Stomach (tissue), 9 donors: ENCODE data around the gene GCSAM. TPM values are rescaled to one million over a fixed set of nuclear protein-coding genes. Genes with fewer than 3 reads are reported as not detected.
A peak's percentile ranks its signal among the peaks of the same experiment; 100 is the strongest.

Experiments used
- DNase-seq, 2 donors: peaks; one replicate each; pipeline versions ENCODE4 v3.0.0 to v3.0.0-alpha.2; 2013 to 2019
- H3K27ac ChIP-seq, 5 donors: fragments of 200-600 bp in 4 of 5; sonication (generic) in 4 of 5; one replicate each; pipeline ENCODE4 v1.5.1; 2013 to 2019; ENCODE audit warnings: mild to moderate bottlenecking in 1 of 5, moderate library complexity in 1 of 5
- H3K27me3 ChIP-seq, 3 donors: fragments of 200-600 bp; sonication (generic); one replicate each; pipeline ENCODE4 v1.5.1; 2017 to 2019; ENCODE audit warnings: mixed run types in 1 of 3
- H3K36me3 ChIP-seq, 4 donors: fragments of 200-600 bp; sonication (generic); 1 replicate in 3 of 4; 2 replicates in 1 of 4; pipeline ENCODE4 v1.5.1; 2016 to 2019
- H3K4me1 ChIP-seq, 4 donors: fragments of 200-600 bp; sonication (generic); one replicate each; pipeline ENCODE4 v1.5.1; 2016 to 2019
- H3K4me3 ChIP-seq, 4 donors: fragments of 200-600 bp; sonication (generic) in 3 of 4; one replicate each; pipeline ENCODE4 v1.5.1; 2016 to 2019; ENCODE audit warnings: mild to moderate bottlenecking in 1 of 4
- H3K9me3 ChIP-seq, 4 donors: fragments of 200-600 bp; sonication (generic); one replicate each; pipeline ENCODE4 v1.5.1; 2016 to 2019
- EP300 ChIP-seq: sonication (generic); formaldehyde crosslinking; IDR thresholded peaks from one replicate; pipeline ENCODE4 v1.6.1; 2017; ENCODE audit warnings: antibody characterized with exemption
- POLR2A ChIP-seq, 4 donors: fragments of 450-650 bp; IDR thresholded peaks; one replicate each; pipeline ENCODE4 v1.6.1; 2016; ENCODE audit warnings: antibody characterized with exemption in 4 of 4, control low read depth in 2 of 4, mild to moderate bottlenecking in 1 of 4, moderate library complexity in 1 of 4
- POLR2AphosphoS5 ChIP-seq, 3 donors: sonication (generic); formaldehyde crosslinking; IDR thresholded peaks; one replicate each; pipeline ENCODE4 v1.6.1; 2016; ENCODE audit warnings: antibody characterized with exemption in 3 of 3
- WGBS, 5 donors: extraction: QIAGEN DNeasy Blood & Tissue Kit in 3 of 5; methylation state at CpG; one replicate each; pipeline versions ENCODE4 v1.1.5 to v1.1.7; 2013 to 2018; 5-methylcytosine and 5-hydroxymethylcytosine counted together
- intact Hi-C: fragments of 100-400 bp; cut with DNase I; formaldehyde crosslinking; loops from one replicate; pipeline ENCODE4 v1.15.1; 2023; ENCODE audit warnings: low total_unique reads
- polyA plus RNA-seq, 3 donors: library from polyadenylated mRNA; stranded (reverse); fragments of 200-250 nt; gene quantifications; one replicate each; pipeline ENCODE4 v1.2.3, GENCODE V29; 2013
- total RNA-seq, 5 donors: library from RNA; depleted of rRNA; stranded (reverse); fragments of >200 nt; gene quantifications; one replicate each; pipeline versions ENCODE4 v1.1.0 to v1.2.3, GENCODE V29; 2014 to 2016
- TF ChIP-seq, protein P1 (sequence below), 7 experiments: fragments of 450-650 bp in 4 of 7; fragments of 200-600 bp in 3 of 7; sonication (generic) in 3 of 7; IDR thresholded peaks; one replicate each; pipeline ENCODE4 v1.5.1; 2016 to 2019; ENCODE audit warnings: antibody characterized with exemption in 7 of 7, control low read depth in 2 of 7, mild to moderate bottlenecking in 1 of 7
- donor health status: healthy with polysubstance abuse.
- donor health status: Bipolar disorder and iron deficiency.
- donor health status: healthy.

GCSAM gene
- total and polyA plus RNA-seq, 8 donors: 0.73 to 2.3 (median 2.3) TPM; not detected in 5

DNA sequence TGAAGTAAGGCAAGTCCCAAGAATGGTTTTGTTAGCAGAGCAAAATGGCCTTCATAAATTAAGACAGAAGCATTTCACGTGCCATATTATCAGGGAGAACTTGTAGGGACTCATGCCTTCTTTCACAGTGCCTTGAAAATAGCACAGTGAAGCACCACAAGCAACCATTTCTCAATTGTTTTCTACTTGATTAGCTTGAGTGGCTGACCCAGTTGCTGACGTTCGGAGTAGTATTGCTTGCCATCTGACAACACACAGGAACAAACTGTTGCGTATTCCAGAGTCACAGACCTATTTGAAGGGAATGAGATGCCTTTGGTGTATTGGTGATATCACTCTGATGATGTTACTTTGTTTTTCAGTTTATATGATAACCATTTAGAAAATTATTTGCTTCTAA lies 49.8 kb downstream of the GCSAM start:
- Histone ChIP-seq H3K4me1 (peaks cover 0 to 25% (median 23%) of the 10 kb centered on the region in 4 donors), H3K27ac (no peak overlapping the region), H3K9me3 (no peaks in the 10 kb centered on the region), H3K36me3 (no peaks in the 10 kb centered on the region), H3K27me3 (peaks cover 0 to 7% (median 0%) of the 10 kb centered on the region in 3 donors), H3K4me3 (no peak overlapping the region)
- intact Hi-C loops: no loop called here
- TF ChIP-seq, protein P1, sequence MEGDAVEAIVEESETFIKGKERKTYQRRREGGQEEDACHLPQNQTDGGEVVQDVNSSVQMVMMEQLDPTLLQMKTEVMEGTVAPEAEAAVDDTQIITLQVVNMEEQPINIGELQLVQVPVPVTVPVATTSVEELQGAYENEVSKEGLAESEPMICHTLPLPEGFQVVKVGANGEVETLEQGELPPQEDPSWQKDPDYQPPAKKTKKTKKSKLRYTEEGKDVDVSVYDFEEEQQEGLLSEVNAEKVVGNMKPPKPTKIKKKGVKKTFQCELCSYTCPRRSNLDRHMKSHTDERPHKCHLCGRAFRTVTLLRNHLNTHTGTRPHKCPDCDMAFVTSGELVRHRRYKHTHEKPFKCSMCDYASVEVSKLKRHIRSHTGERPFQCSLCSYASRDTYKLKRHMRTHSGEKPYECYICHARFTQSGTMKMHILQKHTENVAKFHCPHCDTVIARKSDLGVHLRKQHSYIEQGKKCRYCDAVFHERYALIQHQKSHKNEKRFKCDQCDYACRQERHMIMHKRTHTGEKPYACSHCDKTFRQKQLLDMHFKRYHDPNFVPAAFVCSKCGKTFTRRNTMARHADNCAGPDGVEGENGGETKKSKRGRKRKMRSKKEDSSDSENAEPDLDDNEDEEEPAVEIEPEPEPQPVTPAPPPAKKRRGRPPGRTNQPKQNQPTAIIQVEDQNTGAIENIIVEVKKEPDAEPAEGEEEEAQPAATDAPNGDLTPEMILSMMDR (IDR thresholded peaks at IDR 0.05): no peak
- no peak for TF ChIP-seq POLR2A (IDR thresholded peaks at IDR 0.05)
- no peak for TF ChIP-seq POLR2AphosphoS5 (IDR thresholded peaks at IDR 0.05)
- TF ChIP-seq EP300: no peak
- DNase-seq: no peak
- WGBS, 5 donors: 78 to 88% (median 86%) methylated on average over 4 of the region's 4 CpGs

DNA sequence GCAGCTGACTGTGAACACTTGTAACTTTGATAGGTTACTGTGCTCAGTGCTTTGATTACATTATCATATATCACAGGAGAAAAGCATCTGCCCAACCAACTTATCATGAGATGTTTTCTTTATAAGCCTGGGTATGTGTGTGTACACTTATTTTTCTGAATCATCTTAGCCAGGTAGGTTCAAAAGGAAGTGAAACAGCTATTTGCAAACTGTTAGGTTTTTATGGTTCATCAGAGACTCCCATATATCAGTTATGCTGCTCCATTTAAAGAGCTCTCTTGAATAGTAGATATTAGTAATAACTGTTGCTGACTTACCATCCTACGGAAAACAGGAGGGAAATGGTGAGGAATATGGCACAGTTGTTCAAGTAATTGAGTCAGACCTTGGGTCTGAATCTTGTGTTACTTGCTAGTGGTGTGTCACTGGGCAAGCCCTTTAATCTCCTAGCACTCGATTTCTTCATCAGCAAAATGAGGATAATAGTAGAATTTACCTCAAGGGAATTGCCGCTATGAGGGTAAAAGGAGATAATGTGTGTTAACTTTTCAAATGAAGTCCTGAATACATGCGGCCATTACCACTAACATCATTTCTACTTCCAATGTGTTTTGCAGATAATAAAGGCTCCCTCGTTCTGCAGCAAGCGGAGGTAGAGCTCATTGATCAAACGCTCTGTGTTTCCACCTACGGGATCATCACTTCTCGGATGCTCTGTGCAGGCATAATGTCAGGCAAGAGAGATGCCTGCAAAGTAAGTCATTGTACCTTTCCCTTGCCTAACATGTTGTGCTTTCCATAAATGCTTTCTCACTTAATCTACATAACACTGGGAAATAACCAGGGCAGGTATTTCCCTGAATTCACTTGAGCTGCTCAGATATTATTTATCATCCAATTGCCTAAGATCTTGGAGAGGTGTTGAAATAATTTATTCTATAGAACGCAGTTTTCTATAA lies 54.6 kb downstream of the GCSAM start:
- WGBS, 5 donors: 82 to 90% (median 85%) methylated on average over 10 of the region's 10 CpGs

DNA sequence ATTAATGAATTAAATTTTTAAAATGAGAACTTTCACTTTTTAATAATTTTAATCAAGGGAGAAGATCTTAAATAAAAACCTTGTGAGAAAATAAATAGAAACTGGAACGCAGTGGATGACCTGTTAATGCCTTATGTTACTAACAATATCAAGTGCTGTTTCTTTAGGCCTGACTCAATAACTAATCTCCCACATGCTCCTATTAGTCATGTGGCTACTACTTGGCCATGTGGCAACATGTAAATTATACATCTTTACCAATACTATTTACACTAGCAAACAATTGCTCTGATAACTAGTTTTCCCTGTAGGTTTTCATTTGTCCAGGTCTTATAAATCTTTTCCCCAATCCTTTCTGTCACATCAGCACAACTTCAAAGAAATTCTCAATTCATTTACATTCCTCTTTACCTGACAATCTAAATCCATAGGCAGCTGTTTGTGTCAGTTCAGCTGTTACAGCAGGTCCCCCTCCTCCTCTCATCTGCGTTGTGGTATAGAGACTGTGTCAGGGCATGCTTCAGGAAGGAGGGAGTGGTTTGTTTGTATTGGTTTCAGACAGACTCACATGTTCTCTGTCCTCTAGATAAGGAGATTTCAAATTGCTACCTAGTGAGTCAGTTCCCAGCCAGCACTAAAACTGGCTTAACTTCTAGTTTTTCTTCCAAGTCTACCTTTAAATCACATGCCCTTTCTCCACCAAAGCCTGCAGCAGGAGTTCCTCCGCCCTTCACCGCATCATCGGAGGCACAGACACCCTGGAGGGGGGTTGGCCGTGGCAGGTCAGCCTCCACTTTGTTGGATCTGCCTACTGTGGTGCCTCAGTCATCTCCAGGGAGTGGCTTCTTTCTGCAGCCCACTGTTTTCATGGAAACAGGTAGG lies 58.2 kb downstream of the GCSAM start:
- intact Hi-C loops: no loop called here
- 14 to 40% (median 26%) methylated on average over 6 of the region's 6 CpGs for WGBS, 5 donors
- TF ChIP-seq POLR2A (IDR thresholded peaks at IDR 0.05) (no peak), POLR2AphosphoS5 (IDR thresholded peaks at IDR 0.05) (peak in 2 of 3 donors; percentile 25 to 54)
- H3K27ac ChIP-seq: peak overlapping the region; percentile 71 to 90 (median 84)
- H3K27me3 ChIP-seq: no peaks in the 10 kb centered on the region
- no peaks in the 10 kb centered on the region for H3K9me3 ChIP-seq
- peak; percentile 59 to 87 for DNase-seq
- H3K4me1 ChIP-seq: peaks cover 0 to 20% (median 9%) of the 10 kb centered on the region in 4 donors
- H3K36me3 ChIP-seq: no peaks in the 10 kb centered on the region
- no peak overlapping the region for H3K4me3 ChIP-seq

More for the DNA sequence above, 54.6 kb downstream of the GCSAM start:
- no peak overlapping the region for H3K4me3 ChIP-seq
- no peaks in the 10 kb centered on the region for H3K9me3 ChIP-seq
- H3K36me3 ChIP-seq: no peaks in the 10 kb centered on the region
- intact Hi-C loops: no loop called here
- TF ChIP-seq POLR2A (IDR thresholded peaks at IDR 0.05) (no peak), POLR2AphosphoS5 (IDR thresholded peaks at IDR 0.05) (no peak), EP300 (no peak)
- TF ChIP-seq, protein P1 (IDR thresholded peaks at IDR 0.05): no peak
- DNase-seq: no peak
- H3K27ac ChIP-seq: no peak overlapping the region
- no peaks in the 10 kb centered on the region for H3K27me3 ChIP-seq
- peaks cover 0 to 10% (median 5%) of the 10 kb centered on the region in 4 donors for H3K4me1 ChIP-seq

DNA sequence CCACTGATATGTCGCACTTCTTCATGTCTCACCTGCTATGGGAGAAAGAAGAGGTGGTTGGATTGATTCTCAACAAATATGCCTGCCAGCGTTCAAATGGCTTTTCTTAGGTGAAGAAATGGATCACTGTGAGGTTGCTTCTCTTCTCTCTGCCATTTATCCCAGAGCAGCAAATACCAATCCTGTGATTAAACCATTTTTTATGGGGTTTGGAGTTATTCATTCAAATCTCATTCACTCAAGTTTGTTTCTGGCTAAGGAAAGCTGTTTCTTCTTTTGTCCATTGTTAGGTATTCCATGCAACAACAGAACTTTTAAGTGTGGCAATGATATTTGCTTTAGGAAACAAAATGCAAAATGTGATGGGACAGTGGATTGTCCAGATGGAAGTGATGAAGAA lies 59.0 kb downstream of the GCSAM start:
- DNase-seq: no peak
- Histone ChIP-seq H3K4me1 (peaks cover 0 to 20% (median 9%) of the 10 kb centered on the region in 4 donors), H3K27ac (peak overlapping the region; percentile 49 to 90 (median 77)), H3K9me3 (no peaks in the 10 kb centered on the region), H3K36me3 (no peaks in the 10 kb centered on the region), H3K4me3 (no peak overlapping the region), H3K27me3 (no peaks in the 10 kb centered on the region)
- intact Hi-C loops: no loop called here
- WGBS, 5 donors: 84 to 94% (median 91%) methylated on average over 2 of the region's 2 CpGs
- TF ChIP-seq POLR2A (IDR thresholded peaks at IDR 0.05): no peak
- TF ChIP-seq, protein P1 (IDR thresholded peaks at IDR 0.05): no peak
- TF ChIP-seq POLR2AphosphoS5 (IDR thresholded peaks at IDR 0.05): no peak
- TF ChIP-seq EP300: no peak
